22Rv1 (cell line): Measurements from ENCODE around the gene IFNE.

Experiments
- CTCF ChIP-seq: fragments of 450-650 bp; IDR thresholded peaks from 2 replicates; pipeline ENCODE4 v1.5.1; 2017; ENCODE audit warnings: mild to moderate bottlenecking
- ZFX ChIP-seq: fragments of 450-650 bp; IDR thresholded peaks from 2 replicates; pipeline ENCODE4 v1.6.1; 2017; ENCODE audit warnings: antibody characterized with exemption, borderline replicate concordance

GRCh38 chr9:21440139-21440538 lies 42.0 kb downstream of the IFNE start, which contains the start of gene IFNA1:
- no peak for TF ChIP-seq CTCF
- TF ChIP-seq ZFX: no peak
